ENCODE measurements around the gene SPACA6.

The SPACA6 gene

GRCh38 chr19:51724543-51724942, 31.4 kb downstream of the SPACA6 start:
- Histone ChIP-seq H3K27ac (no peak overlapping the region), H3K4me1 (no peaks in the 10 kb centered on the region), H3K27me3 (ENCODE audit: control insufficient read depth, insufficient read depth, low read length) (peaks cover 5% of the 10 kb centered on the region), H3K36me3 (ENCODE audit: control insufficient read depth, insufficient read depth, low read length) (no peaks in the 10 kb centered on the region), H3K79me2 (no peaks in the 10 kb centered on the region), H3K4me2 (ENCODE audit: low read length) (no peak overlapping the region), H3K9me3 (ENCODE audit: control insufficient read depth, low read length) (no peaks in the 10 kb centered on the region), H3K4me3 (ENCODE audit: low read depth, low read length) (no peak overlapping the region), H2AFZ (no peak overlapping the region), H3K9ac (no peak overlapping the region)
- TF ChIP-seq, protein P1, sequence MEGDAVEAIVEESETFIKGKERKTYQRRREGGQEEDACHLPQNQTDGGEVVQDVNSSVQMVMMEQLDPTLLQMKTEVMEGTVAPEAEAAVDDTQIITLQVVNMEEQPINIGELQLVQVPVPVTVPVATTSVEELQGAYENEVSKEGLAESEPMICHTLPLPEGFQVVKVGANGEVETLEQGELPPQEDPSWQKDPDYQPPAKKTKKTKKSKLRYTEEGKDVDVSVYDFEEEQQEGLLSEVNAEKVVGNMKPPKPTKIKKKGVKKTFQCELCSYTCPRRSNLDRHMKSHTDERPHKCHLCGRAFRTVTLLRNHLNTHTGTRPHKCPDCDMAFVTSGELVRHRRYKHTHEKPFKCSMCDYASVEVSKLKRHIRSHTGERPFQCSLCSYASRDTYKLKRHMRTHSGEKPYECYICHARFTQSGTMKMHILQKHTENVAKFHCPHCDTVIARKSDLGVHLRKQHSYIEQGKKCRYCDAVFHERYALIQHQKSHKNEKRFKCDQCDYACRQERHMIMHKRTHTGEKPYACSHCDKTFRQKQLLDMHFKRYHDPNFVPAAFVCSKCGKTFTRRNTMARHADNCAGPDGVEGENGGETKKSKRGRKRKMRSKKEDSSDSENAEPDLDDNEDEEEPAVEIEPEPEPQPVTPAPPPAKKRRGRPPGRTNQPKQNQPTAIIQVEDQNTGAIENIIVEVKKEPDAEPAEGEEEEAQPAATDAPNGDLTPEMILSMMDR (IDR thresholded peaks at IDR 0.05) = no peak

GRCh38 chr19:51726049-51726448, 32.9 kb downstream of the SPACA6 start:
- H3K79me2 ChIP-seq = no peaks in the 10 kb centered on the region
- H3K9me3 ChIP-seq (ENCODE audit: control insufficient read depth, low read length) = no peaks in the 10 kb centered on the region
- no peaks in the 10 kb centered on the region for H3K4me1 ChIP-seq
- H3K36me3 ChIP-seq (ENCODE audit: control insufficient read depth, insufficient read depth, low read length) = no peaks in the 10 kb centered on the region
- H3K27me3 ChIP-seq (ENCODE audit: control insufficient read depth, insufficient read depth, low read length) = peaks cover 5% of the 10 kb centered on the region
- no peak overlapping the region for H3K4me2 ChIP-seq (ENCODE audit: low read length)
- no peak overlapping the region for H3K4me3 ChIP-seq (ENCODE audit: low read depth, low read length)
- TF ChIP-seq, protein P1 (IDR thresholded peaks at IDR 0.05) = no peak
- no peak overlapping the region for H3K9ac ChIP-seq
- H2AFZ ChIP-seq = no peak overlapping the region
- no peak overlapping the region for H3K27ac ChIP-seq

DNA sequence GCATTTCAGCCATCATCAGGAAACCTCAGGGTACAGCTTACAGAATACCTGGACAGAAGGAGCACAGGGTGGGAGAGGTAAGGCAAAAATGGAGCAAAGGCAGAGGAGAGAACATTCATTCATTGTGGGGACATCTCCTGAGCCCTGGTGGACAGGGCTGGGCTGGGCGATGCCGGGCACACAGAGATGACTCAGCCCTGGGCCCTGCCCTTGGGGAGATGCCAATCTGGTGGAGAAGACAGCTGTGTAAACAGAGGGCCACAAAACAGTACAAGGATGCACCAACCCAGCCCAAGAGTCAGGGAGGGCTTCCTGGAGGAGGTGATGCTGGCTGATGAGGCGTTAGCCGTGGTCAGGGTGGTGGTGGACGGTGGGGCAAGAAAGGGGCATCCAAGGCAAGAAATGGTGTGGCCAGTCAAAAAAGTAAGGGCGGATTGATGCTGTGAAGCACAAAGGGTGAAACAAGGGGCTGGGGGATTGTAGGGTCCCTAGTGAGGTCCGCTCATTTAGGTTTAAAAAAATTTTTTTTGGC, 34.3 kb downstream of the SPACA6 start:
- H2AFZ ChIP-seq = no peak overlapping the region
- H3K9ac ChIP-seq = no peak overlapping the region
- H3K36me3 ChIP-seq (ENCODE audit: control insufficient read depth, insufficient read depth, low read length) = no peaks in the 10 kb centered on the region
- H3K27me3 ChIP-seq (ENCODE audit: control insufficient read depth, insufficient read depth, low read length) = peaks cover 5% of the 10 kb centered on the region
- H3K79me2 ChIP-seq = no peaks in the 10 kb centered on the region
- no peaks in the 10 kb centered on the region for H3K9me3 ChIP-seq (ENCODE audit: control insufficient read depth, low read length)
- H3K4me3 ChIP-seq (ENCODE audit: low read depth, low read length) = no peak overlapping the region
- no peaks in the 10 kb centered on the region for H3K4me1 ChIP-seq
- TF ChIP-seq, protein P1 (IDR thresholded peaks at IDR 0.05) = no peak
- no peak overlapping the region for H3K27ac ChIP-seq
- no peak overlapping the region for H3K4me2 ChIP-seq (ENCODE audit: low read length)

- Histone ChIP-seq H3K4me3 (ENCODE audit: low read depth, low read length) (no peak overlapping the region), H3K27me3 (ENCODE audit: control insufficient read depth, insufficient read depth, low read length) (no peaks in the 10 kb centered on the region), H3K4me2 (ENCODE audit: low read length) (no peak overlapping the region), H3K36me3 (ENCODE audit: control insufficient read depth, insufficient read depth, low read length) (no peaks in the 10 kb centered on the region), H3K27ac (no peak overlapping the region), H3K4me1 (no peaks in the 10 kb centered on the region), H3K9ac (no peak overlapping the region), H3K9me3 (ENCODE audit: control insufficient read depth, low read length) (no peaks in the 10 kb centered on the region), H2AFZ (no peak overlapping the region), H3K79me2 (no peaks in the 10 kb centered on the region)
- TF ChIP-seq, protein P1 (IDR thresholded peaks at IDR 0.05) = no peak
These were observed 36.7 kb downstream of the SPACA6 start for GRCh38 chr19:51729781-51730180.

- Histone ChIP-seq H2AFZ (no peak overlapping the region), H3K9me3 (ENCODE audit: control insufficient read depth, low read length) (no peaks in the 10 kb centered on the region), H3K4me3 (ENCODE audit: low read depth, low read length) (no peak overlapping the region), H3K4me2 (ENCODE audit: low read length) (no peak overlapping the region), H3K9ac (no peak overlapping the region), H3K36me3 (ENCODE audit: control insufficient read depth, insufficient read depth, low read length) (no peaks in the 10 kb centered on the region), H3K27ac (no peak overlapping the region), H3K27me3 (ENCODE audit: control insufficient read depth, insufficient read depth, low read length) (no peaks in the 10 kb centered on the region), H3K4me1 (no peaks in the 10 kb centered on the region), H3K79me2 (no peaks in the 10 kb centered on the region)
- TF ChIP-seq, protein P1 (IDR thresholded peaks at IDR 0.05) = no peak
These were observed 40.8 kb downstream of the SPACA6 start for GRCh38 chr19:51733742-51734522.

Measured in parathyroid adenoma (tissue), 2 donors.